Measurements from ENCODE around the gene PATJ.
"Not testable (repeated sequence)": the region's sequence is repeated elsewhere in the genome, so short reads cannot be mapped to it uniquely, and the experiment has no call there.

DNA sequence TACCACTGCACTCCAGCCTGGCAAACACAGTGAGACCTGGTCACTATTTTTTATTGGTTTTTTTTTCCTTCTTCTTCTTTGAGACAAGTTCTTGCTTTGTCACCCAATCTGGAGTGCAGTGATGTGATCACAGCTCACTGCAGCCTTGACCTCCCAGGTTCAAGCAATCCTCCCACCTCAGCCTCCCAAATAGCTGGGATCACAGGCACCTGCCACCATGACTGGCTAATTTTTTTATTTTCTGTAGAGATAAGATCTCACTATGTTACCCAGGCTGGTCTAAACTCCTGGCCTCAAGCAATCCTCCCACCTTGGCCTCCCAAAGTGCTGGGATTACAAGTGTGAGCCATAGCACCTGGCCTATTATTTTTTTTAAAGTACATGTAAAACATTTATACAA is 148.2 kb downstream of the PATJ start:
- TF ChIP-seq ESRRA (CRISPR knock-in tag; IDR thresholded peaks at IDR 0.05; ENCODE audit: borderline replicate concordance) = not testable (repeated sequence)
- TF ChIP-seq, protein P1, sequence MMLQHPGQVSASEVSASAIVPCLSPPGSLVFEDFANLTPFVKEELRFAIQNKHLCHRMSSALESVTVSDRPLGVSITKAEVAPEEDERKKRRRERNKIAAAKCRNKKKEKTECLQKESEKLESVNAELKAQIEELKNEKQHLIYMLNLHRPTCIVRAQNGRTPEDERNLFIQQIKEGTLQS (CRISPR knock-in tag; conservative IDR thresholded peaks at IDR 0.05) = not testable (repeated sequence)
- TF ChIP-seq, protein P2, sequence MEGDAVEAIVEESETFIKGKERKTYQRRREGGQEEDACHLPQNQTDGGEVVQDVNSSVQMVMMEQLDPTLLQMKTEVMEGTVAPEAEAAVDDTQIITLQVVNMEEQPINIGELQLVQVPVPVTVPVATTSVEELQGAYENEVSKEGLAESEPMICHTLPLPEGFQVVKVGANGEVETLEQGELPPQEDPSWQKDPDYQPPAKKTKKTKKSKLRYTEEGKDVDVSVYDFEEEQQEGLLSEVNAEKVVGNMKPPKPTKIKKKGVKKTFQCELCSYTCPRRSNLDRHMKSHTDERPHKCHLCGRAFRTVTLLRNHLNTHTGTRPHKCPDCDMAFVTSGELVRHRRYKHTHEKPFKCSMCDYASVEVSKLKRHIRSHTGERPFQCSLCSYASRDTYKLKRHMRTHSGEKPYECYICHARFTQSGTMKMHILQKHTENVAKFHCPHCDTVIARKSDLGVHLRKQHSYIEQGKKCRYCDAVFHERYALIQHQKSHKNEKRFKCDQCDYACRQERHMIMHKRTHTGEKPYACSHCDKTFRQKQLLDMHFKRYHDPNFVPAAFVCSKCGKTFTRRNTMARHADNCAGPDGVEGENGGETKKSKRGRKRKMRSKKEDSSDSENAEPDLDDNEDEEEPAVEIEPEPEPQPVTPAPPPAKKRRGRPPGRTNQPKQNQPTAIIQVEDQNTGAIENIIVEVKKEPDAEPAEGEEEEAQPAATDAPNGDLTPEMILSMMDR (IDR thresholded peaks at IDR 0.05) = not testable (repeated sequence)

Measured in WTC11 (cell line).